SK-N-SH treated with all-trans-retinoic acid at 6 μM for 48 hours (cell line): ENCODE data around the gene POU6F2.

Source experiments
- ATAC-seq: fragments of 200-7000 bp; cut with Tn5 transposase; 3 replicates; pipeline ENCODE4 v1.9.1; 2020; ENCODE audit warnings: mild to moderate bottlenecking, moderate library complexity
- ARNTL ChIP-seq: fragments of 450-650 bp; formaldehyde crosslinking; IDR thresholded peaks from 2 replicates; pipeline ENCODE4 v1.5.0; 2020; ENCODE audit warnings: low read depth, mild to moderate bottlenecking, moderate library complexity, borderline replicate concordance
- BACH2 ChIP-seq: fragments of 250-450 bp; sonication (Bioruptor Pico); IDR thresholded peaks from 2 replicates; pipeline ENCODE4 v1.9.0; 2021; ENCODE audit warnings: mild to moderate bottlenecking, borderline replicate concordance
- CSDC2 ChIP-seq: fragments of 250-450 bp; sonication (Bioruptor Pico); IDR thresholded peaks from 2 replicates; pipeline ENCODE4 v1.5.0; 2020; ENCODE audit warnings: mild to moderate bottlenecking, moderate library complexity
- CSRNP3 ChIP-seq: fragments of 250-450 bp; sonication (Bioruptor Pico); IDR thresholded peaks from 2 replicates; pipeline ENCODE4 v1.5.1; 2021; ENCODE audit warnings: mild to moderate bottlenecking, moderate library complexity
- ESRRG ChIP-seq: fragments of 250-450 bp; sonication (Bioruptor Pico); IDR thresholded peaks from 2 replicates; pipeline ENCODE4 v1.6.1; 2021; ENCODE audit warnings: mild to moderate bottlenecking
- GLIS3 ChIP-seq: fragments of 250-450 bp; sonication (Bioruptor Pico); IDR thresholded peaks from 2 replicates; pipeline ENCODE4 v1.5.0; 2020; ENCODE audit warnings: mild to moderate bottlenecking, moderate library complexity
- ISL1 ChIP-seq: fragments of 250-450 bp; sonication (Bioruptor Pico); IDR thresholded peaks from 2 replicates; pipeline ENCODE4 v2.1.2; 2022; ENCODE audit warnings: mild to moderate bottlenecking, moderate library complexity
- OSR1 ChIP-seq: fragments of 250-450 bp; sonication (Bioruptor Pico); IDR thresholded peaks from 2 replicates; pipeline ENCODE4 v1.8.0; 2022; ENCODE audit warnings: moderate library complexity, mild to moderate bottlenecking, inconsistent platforms
- POU6F1 ChIP-seq: fragments of 250-450 bp; sonication (Bioruptor Pico); IDR thresholded peaks from 2 replicates; pipeline ENCODE4 v1.8.0; 2021; ENCODE audit warnings: low read depth, mild to moderate bottlenecking, moderate library complexity, borderline replicate concordance
- PPARA ChIP-seq: fragments of 250-450 bp; sonication (Bioruptor Pico); IDR thresholded peaks from 2 replicates; pipeline ENCODE4 v1.5.0; 2020; ENCODE audit warnings: mild to moderate bottlenecking, borderline replicate concordance
- RARB ChIP-seq: fragments of 250-450 bp; sonication (Bioruptor Pico); IDR thresholded peaks from 2 replicates; pipeline ENCODE4 v1.8.0; 2021; ENCODE audit warnings: mild to moderate bottlenecking, moderate library complexity
- SNAI2 ChIP-seq: fragments of 250-450 bp; sonication (Bioruptor Pico); IDR thresholded peaks from 2 replicates; pipeline ENCODE4 v1.5.0; 2020; ENCODE audit warnings: mild to moderate bottlenecking, moderate library complexity
- TCF4 ChIP-seq: fragments of 250-450 bp; sonication (Bioruptor Pico); IDR thresholded peaks from 2 replicates; pipeline ENCODE4 v1.8.0; 2021; ENCODE audit warnings: mild to moderate bottlenecking, moderate library complexity, borderline replicate concordance
- TOX ChIP-seq: fragments of 250-450 bp; sonication (Bioruptor Pico); IDR thresholded peaks from 2 replicates; pipeline ENCODE4 v1.8.0; 2021; ENCODE audit warnings: mild to moderate bottlenecking, moderate library complexity, borderline replicate concordance
- TSHZ2 ChIP-seq: fragments of 250-450 bp; sonication (Bioruptor Pico); IDR thresholded peaks from 2 replicates; pipeline ENCODE4 v1.5.0; 2020; ENCODE audit warnings: mild to moderate bottlenecking, moderate library complexity
- ZFP3 ChIP-seq: fragments of 250-450 bp; sonication (Bioruptor Pico); IDR thresholded peaks from 2 replicates; pipeline ENCODE4 v1.5.0; 2020; ENCODE audit warnings: mild to moderate bottlenecking, moderate library complexity
- ZFP30 ChIP-seq: fragments of 450-650 bp; formaldehyde crosslinking; IDR thresholded peaks from 2 replicates; pipeline ENCODE4 v1.5.0; 2022; ENCODE audit warnings: mild to moderate bottlenecking, moderate library complexity
- ZNF565 ChIP-seq: fragments of 450-650 bp; formaldehyde crosslinking; conservative IDR thresholded peaks from 2 replicates; pipeline ENCODE4 v1.5.0; 2020; ENCODE audit warnings: low read depth, mild to moderate bottlenecking, moderate library complexity
- ZNF70 ChIP-seq: fragments of 450-650 bp; formaldehyde crosslinking; IDR thresholded peaks from 2 replicates; pipeline ENCODE4 v1.5.0; 2020; ENCODE audit warnings: mild to moderate bottlenecking, moderate library complexity
- ZNF8 ChIP-seq: fragments of 450-650 bp; formaldehyde crosslinking; IDR thresholded peaks from 2 replicates; pipeline ENCODE4 v1.5.0; 2020; ENCODE audit warnings: mild to moderate bottlenecking, moderate library complexity
- TF ChIP-seq, protein P1 (sequence below): fragments of 250-450 bp; sonication (Bioruptor Pico); IDR thresholded peaks from 2 replicates; pipeline ENCODE4 v1.5.1; 2020; ENCODE audit warnings: low read depth, mild to moderate bottlenecking, moderate library complexity

The POU6F2 gene

DNA sequence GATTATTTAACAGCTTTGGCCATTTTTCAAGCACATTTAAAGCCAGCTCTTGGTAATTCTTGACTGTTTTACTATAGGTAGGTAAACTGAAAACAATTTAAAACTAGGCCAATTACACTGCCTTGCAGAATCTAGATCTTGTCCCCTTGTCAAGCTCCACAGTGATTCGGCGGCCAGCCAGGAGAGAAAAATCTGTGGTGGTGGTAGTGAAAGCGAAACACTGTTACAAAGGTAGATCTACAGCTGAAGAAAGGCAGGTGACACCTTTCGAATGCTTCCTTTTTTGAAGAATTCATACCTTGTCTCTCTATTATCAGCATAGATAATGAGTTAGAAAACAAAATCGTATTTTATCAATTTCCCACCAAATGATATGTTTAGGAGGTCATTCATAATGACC is 218.3 kb downstream of the POU6F2 start:
- ATAC-seq = no peak
- TF ChIP-seq ISL1 (CRISPR knock-in tag) (no peak), ZFP30 (CRISPR knock-in tag) (no peak), RARB (CRISPR knock-in tag) (no peak), PPARA (CRISPR knock-in tag) (no peak), ZNF70 (CRISPR knock-in tag) (no peak), TOX (CRISPR knock-in tag) (no peak), ZFP3 (CRISPR knock-in tag) (no peak), OSR1 (CRISPR knock-in tag) (no peak), TCF4 (CRISPR knock-in tag) (no peak), BACH2 (CRISPR knock-in tag) (no peak), ZNF565 (no peak), GLIS3 (CRISPR knock-in tag) (no peak)
- TF ChIP-seq, protein P1, sequence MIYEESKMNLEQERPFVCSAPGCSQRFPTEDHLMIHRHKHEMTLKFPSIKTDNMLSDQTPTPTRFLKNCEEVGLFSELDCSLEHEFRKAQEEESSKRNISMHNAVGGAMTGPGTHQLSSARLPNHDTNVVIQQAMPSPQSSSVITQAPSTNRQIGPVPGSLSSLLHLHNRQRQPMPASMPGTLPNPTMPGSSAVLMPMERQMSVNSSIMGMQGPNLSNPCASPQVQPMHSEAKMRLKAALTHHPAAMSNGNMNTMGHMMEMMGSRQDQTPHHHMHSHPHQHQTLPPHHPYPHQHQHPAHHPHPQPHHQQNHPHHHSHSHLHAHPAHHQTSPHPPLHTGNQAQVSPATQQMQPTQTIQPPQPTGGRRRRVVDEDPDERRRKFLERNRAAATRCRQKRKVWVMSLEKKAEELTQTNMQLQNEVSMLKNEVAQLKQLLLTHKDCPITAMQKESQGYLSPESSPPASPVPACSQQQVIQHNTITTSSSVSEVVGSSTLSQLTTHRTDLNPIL (CRISPR knock-in tag) = no peak

GRCh38 chr7:39197831-39198230 is 220.1 kb downstream of the POU6F2 start:
- no peak for ATAC-seq

DNA sequence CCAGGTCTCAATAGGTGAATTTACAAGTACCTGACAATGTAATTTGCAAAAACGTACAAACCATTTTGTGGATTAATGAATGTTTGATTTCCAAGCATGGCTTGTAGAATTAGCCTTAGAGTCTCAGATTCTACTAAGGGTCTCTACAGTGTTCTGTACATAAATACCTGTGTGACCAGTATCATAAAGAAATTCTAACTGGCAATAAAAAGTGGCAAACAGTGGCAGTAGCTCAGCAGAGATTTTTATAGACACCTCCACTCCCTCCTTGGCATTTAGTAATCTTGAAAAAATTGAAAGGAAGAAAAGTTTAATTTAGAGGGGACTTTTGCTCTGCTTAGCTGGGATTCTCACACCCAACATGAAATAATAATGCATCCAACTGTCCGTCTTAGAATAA is 220.8 kb downstream of the POU6F2 start:
- no peak for TF ChIP-seq CSRNP3 (CRISPR knock-in tag)
- ATAC-seq = no peak

More at GRCh38 chr7:39197831-39198230, 220.1 kb downstream of the POU6F2 start:
- TF ChIP-seq CSDC2 (CRISPR knock-in tag) = no peak
- no peak for TF ChIP-seq POU6F1
- no peak for TF ChIP-seq RARB (CRISPR knock-in tag)
- no peak for TF ChIP-seq ZNF70 (CRISPR knock-in tag)
- no peak for TF ChIP-seq SNAI2 (CRISPR knock-in tag)
- no peak for TF ChIP-seq ZFP3 (CRISPR knock-in tag)
- TF ChIP-seq TOX (CRISPR knock-in tag) = no peak
- no peak for TF ChIP-seq TCF4 (CRISPR knock-in tag)

DNA sequence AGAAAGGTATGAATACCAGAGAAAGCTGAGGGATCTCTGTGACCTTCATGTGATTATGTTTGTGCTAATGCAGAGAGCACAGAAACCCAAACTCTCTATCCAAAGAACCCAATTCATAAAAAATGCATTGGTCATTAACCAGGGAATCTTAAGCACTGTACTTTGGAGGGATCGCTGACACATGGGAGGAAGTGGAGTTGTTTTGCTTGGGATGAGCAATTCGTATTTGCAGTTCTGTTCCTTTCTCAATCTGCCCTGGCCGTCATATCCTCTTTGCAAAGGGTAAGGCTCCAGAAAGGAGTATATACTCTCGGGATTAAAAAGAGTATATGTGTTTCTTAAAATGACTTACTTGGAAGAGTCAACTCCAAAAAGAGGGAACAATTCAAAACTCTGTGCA is 221.3 kb downstream of the POU6F2 start:
- ATAC-seq = no peak
- no peak for TF ChIP-seq ZNF565

GRCh38 chr7:39199951-39200350 is 222.2 kb downstream of the POU6F2 start:
- no peak for TF ChIP-seq ZFP30 (CRISPR knock-in tag)
- no peak for TF ChIP-seq ESRRG (CRISPR knock-in tag)
- no peak for TF ChIP-seq POU6F1
- TF ChIP-seq ZNF8 (CRISPR knock-in tag) = no peak
- no peak for TF ChIP-seq ARNTL (CRISPR knock-in tag)
- ATAC-seq = no peak

DNA sequence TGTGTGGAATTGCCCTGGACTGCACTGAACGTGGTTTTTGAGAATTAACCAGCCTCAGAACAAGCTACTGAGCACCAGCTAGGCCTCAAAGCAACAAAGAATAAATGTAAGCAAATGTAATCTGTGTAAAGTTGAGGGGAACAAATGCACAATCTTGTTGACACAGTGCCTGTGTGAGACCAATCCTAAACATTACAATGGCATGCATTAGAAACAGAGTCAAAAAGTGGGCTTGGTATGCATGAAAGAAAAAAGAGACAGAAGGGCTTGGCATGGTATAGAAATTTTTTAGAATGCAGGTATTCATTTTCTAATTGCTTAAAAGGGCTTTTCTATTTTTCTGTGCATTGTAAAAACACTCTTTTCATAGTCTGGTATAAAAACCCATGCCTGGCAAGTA is 224.3 kb downstream of the POU6F2 start:
- TF ChIP-seq TSHZ2 (CRISPR knock-in tag) = no peak
- no peak for TF ChIP-seq BACH2 (CRISPR knock-in tag)
- TF ChIP-seq TCF4 (CRISPR knock-in tag) = no peak
- TF ChIP-seq, all 23 proteins: peak for 0

More for the DNA sequence above, 224.3 kb downstream of the POU6F2 start:
- ATAC-seq = no peak
